CD4-positive, alpha-beta T cell treated with Interferon alpha-2 for 1 hour (primary cell): ENCODE measurements around the gene SWI5.
A peak's percentile ranks its signal among the peaks of the same experiment; 100 is the strongest.
"Not testable (repeated sequence)": the region's sequence is repeated elsewhere in the genome, so short reads cannot be mapped to it uniquely, and the experiment has no call there.

Experiments
- DNase-seq, 2 donors: peaks; one replicate each; pipeline ENCODE4 v3.0.0-alpha.2; 2020 to 2022

Gene SWI5

GRCh38 chr9:128276008-128276573, at the start of gene SWI5:
SWI5 (plus strand) TSS chr9:128276276.
- DNase-seq = peak; percentile 99 to 100

DNA sequence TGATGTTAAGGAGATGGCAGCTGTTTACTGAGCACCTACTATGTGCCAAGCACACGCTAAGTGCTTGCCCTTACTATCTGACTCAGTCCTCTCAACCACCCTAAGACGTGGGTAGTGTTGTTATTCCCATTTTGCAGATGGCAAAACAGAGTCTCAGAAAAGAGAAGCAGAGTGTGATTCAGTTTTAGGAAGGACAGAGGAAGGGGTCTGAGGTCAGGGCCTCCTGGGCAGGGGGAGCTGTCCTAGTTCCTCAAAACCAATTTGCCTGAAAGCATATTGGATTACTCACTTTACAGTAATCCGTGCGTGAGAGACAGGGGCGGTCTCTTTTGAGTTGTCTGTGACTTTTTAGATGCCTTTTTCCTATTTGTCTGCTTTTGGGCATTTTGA, 49.7 kb upstream of the SWI5 start:
- DNase-seq = no peak

- not testable (repeated sequence) for DNase-seq
These were observed 45.2 kb upstream of the SWI5 start for GRCh38 chr9:128230897-128231296.

DNA sequence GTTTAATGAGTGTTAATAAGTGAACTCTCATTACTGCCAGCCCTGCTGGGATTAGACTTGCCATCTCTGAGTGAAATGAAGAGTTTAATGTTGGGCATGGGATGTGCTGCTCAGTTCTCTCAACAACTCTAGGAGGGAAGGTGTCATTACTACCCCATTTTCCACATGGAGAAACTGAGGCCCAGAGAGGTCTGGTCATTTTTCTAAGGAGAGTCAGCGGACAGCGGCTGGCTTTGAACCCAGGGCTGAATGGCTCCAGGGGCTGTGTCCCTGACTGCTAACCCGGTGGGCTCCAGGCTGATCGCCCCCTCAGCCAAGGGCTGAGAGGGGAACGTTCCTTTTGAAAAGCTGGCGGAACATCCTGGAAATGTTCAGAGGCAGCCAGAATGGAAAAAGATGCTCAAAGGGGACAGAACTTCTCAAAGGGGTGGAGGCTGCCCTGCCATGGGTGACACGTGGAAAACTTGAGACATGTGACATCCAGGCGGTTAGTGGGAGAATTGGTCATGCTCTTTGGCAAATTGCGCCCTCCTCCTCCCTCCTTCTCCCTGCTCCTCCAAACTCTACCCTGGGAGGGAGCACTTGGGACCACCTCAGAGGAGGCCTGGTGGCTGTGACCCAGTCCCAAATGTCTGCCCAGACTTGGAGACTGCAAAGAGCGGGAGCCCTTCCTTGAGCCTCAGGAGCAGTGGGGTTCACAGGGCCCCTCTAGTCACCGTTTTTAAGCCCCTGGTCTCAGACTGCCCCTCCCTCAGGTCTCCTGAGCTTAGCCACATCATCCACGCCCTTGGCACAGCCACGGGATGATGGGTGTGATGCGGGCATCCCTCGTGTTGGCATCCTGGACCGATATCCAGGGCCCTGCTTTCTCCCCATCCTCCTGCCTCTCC, 44.2 kb upstream of the SWI5 start:
- no peak for DNase-seq

GRCh38 chr9:128232528-128233428, 43.3 kb upstream of the SWI5 start:
- no peak for DNase-seq

DNA sequence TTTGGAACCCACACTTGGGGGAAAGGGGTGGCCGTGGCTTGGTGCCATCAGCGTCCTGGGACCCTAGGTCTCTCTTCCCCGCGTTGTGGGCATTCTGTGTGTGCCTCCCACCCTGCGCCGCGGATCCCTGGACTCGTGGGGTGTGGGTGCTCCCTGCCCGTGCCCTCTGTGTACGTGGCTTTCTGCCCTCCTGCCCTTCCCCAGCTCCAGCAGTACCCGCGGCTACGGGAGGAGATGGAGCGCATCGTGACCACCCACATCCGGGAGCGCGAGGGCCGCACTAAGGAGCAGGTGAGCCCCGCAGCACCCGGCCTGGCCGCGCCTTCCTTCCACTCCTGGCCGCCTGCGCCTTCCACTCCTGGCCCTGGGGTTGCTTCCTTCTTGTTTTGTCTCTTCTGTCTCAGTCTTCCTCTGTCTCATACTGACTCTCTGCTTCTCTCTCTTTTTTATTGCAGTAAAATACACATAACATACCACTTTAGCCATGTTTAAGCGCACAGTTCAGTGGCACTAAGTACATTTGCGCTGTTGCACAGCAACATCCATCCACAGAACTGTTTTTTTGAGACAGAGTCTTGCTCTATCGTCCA, 42.2 kb upstream of the SWI5 start:
- DNase-seq = no peak

DNA sequence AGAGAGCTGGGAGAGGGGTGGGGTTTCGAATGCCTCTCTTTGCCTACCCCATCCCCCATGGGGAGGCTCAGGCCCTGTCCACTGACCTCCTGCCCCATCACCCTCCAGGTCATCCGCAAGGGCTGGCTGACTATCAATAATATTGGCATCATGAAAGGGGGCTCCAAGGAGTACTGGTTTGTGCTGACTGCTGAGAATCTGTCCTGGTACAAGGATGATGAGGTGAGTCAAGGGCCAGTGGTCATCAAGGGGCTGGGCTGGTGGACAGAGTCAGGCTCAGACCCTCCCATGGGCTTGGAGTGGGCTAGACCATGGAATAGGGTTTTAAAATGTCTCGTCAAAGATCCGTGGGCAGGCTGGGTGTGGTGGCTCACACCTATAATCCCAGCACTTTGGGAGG, 34.0 kb upstream of the SWI5 start:
- DNase-seq = no peak

DNA sequence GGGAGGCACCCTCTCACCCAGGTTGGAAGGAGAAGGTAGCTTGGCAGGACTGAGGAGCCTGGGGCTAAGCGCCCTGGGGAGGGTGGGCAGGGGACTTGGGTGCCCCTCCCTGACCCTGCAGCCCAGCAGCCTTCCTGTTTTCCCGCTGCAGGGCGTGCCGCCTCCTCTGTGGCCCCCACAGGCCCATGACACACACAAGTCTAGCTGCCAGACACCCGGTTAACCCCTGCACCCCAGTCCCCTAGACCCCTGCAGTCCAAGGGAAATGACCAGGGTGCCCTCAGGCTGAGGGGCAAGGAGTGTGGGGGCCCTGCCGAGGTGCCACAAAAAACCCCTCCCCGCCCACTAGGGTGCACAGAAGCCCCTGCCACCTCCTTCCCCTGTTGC, 33.3 kb upstream of the SWI5 start:
- no peak for DNase-seq

- DNase-seq = no peak
These were observed 32.7 kb upstream of the SWI5 start for GRCh38 chr9:128243215-128244018.

DNA sequence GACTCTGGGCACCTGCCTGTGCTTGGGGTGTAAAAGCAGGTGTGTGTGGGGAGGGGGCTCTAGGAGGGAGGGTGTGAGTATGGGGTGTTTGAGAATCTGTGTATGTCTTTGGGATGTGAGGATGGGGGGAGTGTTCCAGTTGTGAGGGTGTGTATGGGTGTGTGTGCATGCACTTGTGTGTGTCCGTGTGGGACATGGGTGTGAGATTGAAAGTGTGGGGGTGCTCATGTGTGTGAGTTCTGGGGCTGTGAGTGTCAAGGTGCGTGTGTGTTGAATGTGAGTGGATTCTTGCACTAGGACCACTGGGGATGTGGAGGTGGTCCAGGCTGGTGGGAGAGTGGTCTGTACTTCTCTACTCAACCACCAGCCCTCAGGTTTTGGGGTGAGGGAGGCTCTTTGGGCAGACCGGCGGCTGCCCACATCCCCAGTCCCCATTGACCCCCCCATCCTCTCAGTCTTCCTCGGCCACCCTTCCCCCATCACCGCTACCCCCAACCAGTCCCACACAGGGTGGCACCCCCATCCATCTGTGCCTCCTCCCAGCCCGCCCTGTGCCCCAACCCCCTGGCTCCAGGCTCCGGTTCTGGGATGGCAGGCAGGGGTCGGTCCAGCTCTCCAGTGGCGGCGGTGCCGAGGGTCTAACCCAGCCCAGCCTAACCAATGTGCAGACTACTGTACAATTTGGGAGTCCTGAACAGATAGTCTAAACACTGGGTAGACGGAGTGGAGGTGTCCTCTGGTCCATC, 31.8 kb upstream of the SWI5 start:
- DNase-seq = no peak

- no peak for DNase-seq
These were observed 31.2 kb upstream of the SWI5 start for GRCh38 chr9:128244837-128245231.

DNA sequence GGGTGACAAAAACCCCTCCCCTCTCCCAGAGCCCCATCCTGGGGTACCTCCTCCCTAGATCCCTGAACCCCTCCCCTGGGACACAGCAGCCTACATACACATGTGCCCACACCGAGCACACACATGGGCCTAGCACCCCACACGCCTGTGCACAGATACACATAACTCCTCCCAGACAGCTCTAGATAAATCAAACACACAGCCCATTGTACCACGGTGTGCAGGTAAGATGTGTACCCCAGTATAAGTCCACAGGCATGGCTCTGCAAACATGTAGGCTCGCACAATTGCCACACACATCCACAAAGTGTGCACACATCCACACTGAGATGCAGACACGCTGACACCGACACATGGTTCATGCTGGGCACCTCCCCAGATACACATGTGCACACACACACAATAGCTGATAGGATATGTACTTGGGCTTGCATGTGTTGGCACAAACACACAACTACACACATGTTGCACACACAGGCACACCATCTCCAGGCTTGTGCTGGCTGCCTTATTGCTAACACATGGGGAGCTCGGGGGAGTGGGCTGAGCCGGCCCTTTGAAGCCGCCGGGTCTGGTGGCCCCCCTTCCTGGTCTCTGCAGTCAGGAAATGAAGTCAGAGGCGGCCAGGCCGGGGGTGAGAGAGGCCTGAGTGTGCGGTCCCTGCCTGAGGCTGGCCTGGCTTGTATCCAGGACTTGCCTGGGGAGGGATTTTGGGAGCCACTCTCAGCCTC, 30.5 kb upstream of the SWI5 start:
- no peak for DNase-seq

GRCh38 chr9:128246471-128246870, 29.6 kb upstream of the SWI5 start:
- no peak for DNase-seq

GRCh38 chr9:128247226-128247803, 28.8 kb upstream of the SWI5 start:
- DNase-seq = no peak

- DNase-seq = no peak
These were observed 26.5 kb upstream of the SWI5 start for GRCh38 chr9:128249558-128249907.

- peak; percentile 95 to 98 for DNase-seq
These were observed 25.9 kb upstream of the SWI5 start for GRCh38 chr9:128249908-128250838.

DNA sequence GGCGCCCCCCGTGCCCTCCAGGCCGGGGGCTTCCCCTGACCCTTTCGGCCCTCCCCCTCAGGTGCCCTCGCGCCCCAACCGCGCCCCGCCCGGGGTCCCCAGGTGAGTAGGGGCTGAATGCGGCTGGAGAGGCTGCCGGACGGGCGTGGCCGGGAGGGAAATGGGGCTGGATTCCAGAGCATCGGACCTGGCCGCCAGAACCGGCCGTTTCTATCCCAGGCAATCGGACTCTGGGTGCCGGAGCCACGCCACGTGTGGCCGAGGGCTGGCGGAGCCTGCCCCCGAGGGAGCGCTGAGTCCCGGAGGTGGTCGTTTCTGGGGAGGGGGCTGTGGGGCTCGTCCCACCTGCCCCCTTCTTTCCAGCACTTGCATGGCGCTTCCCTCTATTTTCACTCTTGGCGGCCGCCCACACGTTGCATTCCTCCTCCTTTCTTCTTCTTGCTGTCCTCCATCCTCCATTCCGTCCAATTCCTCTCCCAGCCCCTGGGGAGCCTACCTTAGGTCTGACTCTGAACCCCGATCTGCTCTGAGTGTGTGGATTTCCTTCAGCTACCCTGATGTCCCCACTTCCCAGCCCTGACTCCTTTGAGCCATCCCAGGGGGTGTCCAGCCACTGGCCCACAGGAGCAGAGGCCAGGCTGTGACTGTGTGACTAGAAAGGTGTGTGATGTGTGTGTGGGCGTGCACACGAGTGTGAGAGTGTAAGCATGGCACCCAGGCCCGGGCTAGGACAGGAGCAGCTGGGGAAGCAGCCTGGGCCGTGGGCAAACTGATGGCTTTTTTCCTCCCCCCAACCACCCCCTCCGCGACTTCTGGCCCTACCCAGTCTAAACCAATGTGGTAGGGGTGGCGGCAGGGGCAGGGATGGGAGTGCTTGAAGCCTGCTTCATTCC, 25.0 kb upstream of the SWI5 start:
- DNase-seq = no peak

- no peak for DNase-seq
These were observed 24.4 kb upstream of the SWI5 start for GRCh38 chr9:128251732-128252100.
